HG03575 (cell line): ENCODE measurements around the gene RPL21.
"Not testable (repeated sequence)": the region's sequence is repeated elsewhere in the genome, so short reads cannot be mapped to it uniquely, and the experiment has no call there.

Source experiments
- ATAC-seq: cut with Tn5 transposase; IDR thresholded peaks from one replicate; pipeline ENCODE4 v1.9.1; 2021; ENCODE audit not compliant: unreplicated experiment, insufficient number of reproducible peaks, low FRiP score; ENCODE audit errors: extremely low read depth

The RPL21 gene

GRCh38 chr13:27280841-27281240 is 29.5 kb downstream of the RPL21 start:
- no peak for ATAC-seq

GRCh38 chr13:27281420-27281819 is 30.1 kb downstream of the RPL21 start:
- no peak for ATAC-seq

DNA sequence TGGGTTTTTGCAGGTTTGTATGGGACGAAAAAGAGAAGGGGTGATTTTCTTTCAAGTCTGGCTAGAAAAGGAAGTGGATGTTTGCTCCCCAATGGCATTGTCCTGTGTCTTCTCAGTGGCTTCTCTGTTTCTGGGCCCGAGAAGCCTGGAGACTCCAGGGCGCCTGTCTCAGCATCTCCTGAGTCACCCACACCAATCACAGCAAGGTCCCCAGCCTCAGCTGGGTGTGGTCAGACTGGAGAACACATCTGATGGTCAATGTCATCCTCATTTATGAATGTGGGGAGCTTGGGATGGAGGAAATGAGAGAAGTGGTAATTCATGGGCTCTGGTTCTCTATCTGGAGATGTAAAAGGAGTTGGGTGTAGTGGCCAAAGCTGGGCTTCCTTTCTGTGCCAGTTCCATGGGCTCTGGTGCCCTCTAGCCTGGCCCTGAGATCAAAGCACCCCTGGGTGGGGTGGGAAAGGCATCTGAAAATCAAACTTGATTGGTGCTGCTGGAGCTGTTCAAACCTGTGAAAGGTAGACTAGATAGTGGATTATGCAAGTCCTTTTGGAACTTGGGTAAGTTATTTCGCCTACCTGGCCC is 32.6 kb downstream of the RPL21 start:
- ATAC-seq = no peak

GRCh38 chr13:27288392-27288791 is 37.0 kb downstream of the RPL21 start:
- ATAC-seq = no peak

DNA sequence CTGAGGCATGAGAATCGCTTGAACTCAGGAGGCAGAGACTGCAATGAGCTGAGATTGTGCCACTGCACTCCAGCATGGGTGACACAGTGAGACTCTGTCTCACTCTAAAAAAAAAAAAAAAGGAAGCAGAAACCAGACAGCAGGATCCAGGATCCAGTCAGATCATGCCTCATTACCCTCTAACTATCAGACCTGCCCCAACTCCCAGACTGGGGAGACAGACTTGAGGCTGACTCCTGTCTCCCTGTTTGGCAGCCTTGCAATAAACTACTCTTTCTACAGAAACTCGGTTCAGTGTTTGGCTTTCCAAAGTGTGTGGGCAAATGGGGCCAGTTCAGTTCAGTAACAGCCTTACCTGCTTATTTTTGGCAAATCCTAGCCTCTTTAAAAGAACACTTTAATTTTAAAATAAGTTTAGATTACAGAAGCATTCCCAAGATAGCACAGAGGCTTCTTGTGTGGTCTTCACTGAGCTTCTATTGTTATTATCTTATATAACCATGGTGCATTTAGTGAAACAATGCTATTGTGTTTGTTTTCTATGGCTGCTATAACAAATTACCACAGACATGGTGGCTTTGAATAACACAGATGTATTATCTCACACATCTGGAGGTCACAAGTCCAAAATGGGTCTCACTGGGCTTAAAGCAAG is 37.8 kb downstream of the RPL21 start:
- ATAC-seq = no peak

DNA sequence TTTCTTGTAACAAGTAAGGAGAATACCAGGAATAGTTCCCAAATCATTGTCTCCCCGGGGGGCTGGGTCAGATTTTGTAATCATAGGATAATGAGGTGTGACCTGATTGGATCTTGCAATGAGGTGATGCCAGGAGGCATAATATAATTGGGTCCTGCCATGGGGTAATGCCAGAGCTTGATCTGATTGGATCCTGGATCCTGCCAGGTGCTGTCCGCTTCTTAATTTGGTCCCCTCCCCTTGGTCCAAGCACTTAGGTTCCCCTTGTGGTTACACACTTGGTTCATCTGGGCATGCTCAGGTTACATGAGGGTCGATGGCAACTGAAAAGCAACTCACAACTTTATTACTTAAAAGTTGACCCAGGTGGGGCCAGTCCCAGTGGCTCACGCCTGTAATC is 39.4 kb downstream of the RPL21 start:
- no peak for ATAC-seq

DNA sequence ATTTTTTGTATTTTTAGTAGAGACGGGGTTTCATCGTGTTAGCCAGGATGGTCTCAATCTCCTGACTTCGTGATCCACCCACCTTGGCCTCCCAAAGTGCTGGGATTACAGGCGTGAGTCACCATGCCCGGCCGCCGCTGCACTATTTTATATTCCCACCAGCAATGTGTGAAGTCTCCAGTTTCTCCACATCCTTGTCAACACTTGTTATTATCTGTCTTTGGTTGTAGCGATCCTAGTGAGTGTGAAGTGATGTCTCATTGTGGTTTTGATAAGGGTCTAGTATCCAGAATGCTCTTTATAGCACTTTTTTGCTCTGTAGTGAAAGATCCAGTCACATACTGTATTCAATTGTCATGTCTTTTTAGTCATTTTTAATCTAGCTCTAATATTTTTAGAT is 40.6 kb downstream of the RPL21 start:
- ATAC-seq = not testable (repeated sequence)

- no peak for ATAC-seq
Measured at GRCh38 chr13:27293076-27293691, 41.8 kb downstream of the RPL21 start.

DNA sequence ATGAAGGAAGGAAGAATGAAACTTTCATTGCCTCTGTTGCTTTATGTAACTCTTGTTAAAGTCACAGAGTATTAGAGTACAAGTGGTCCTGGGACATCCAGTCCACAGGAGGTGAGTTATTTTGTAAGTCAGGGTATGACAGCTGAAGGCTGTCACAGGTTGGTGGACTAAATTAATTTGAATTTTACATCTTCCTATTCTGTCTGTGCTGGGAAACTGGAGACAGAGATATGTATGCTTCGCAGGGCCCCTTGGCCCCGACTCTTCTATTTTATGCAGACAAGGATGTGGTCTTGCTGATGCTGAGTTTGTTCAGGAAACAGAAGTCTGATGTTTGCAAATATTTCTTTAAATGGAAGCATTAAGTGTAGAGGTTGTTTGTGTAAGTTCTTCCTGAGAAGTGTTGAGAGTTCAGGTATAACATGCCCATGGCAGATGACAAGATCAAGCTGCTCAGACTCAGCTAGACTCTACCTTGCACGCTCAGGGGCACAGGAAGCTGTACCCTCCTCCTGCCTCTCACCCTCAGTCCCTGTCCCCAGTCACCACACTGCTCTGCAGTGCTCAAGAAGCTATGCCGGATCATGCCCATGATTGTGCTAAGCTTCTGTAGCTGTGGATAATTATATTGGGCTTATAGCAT is 42.6 kb downstream of the RPL21 start:
- ATAC-seq = no peak

- ATAC-seq = no peak
Measured at GRCh38 chr13:27295096-27295495, 43.7 kb downstream of the RPL21 start.

DNA sequence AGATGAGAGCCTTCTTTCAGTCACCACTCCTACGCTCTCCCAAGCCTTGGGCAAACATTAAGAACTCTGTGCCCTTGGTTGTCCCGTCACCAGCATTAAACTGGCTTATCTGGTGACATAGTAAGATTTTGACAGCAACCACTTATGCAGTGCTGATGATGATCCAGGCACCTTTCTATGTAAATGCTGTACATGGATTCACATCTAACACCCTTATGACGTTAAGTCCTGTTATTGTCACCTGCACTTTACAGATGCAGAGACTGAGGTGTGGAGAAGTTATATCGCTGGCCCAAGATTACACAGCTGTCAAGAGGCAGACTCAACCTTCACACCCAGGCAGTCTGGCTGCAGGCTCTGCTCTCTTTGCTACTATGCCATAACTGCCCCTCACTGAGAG is 44.3 kb downstream of the RPL21 start:
- ATAC-seq = no peak

DNA sequence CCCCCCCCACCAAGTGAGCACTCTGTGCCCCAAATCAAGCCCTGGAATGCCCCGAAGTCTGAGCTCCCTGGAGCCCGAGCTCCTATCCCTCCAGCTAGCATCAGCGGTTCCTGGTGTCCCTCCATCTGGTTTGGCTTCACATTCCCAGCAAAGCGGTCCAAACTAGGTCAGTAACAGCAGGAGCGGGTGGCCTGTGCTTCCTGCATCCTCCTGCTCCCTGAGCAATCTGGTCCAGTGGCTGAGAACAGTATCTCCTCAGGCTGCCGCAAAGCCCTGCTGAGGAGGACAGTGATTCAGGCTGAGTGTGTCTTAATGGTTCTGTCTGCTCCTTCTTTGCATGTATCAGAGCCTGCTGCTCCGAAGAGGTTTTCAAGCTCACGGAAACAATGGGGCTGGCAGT is 45.1 kb downstream of the RPL21 start:
- ATAC-seq = no peak

- ATAC-seq = no peak
Measured at GRCh38 chr13:27298849-27299248, 47.5 kb downstream of the RPL21 start.

DNA sequence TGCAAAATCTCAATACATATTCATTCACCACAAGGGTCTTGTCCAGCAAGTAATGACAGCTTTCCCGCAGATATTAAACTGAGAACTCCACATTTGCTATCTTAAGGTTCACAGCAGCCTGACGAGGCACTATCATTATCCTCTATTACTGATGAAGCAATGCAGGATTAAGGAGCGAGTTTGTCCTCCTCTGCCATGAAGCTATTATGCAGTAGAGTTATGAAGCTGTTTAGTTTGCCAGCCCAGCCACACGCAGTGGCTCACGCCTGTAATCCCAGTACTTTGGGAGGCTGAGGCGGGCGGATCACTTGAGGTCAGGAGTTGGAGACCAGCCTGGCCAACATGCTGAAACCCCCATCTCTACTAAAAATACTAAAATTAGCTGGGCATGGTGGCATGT is 49.0 kb downstream of the RPL21 start:
- not testable (repeated sequence) for ATAC-seq

GRCh38 chr13:27300941-27301586 is 49.7 kb downstream of the RPL21 start:
- ATAC-seq = no peak

DNA sequence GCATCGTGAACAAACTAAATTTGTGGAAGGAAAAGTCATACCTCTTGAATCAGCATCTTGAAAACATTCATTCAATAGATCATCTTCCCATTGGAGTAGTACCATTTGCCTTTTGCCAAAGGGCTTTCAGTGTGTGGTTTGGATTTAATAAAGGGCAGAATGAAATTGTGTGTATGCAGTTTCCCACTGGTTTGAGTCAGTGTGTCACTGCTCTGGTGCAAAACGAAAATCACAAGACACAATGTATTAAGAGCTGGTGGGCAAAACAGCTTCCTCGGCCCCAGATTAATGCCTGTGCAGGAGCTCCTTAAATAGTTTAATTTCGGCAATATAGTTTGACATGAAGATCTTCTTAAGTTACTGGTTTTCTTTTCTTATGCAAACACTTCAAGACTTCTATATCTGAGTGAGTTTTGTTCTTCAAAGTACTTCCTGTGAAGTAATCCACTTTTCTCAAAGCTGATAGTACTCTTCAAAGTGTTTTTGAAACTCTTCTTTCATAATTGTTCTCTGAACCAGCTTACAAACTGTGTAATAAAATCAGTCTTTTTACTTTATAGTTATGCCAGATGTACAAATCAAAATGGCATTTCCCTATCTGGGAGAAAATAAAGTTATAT is 51.4 kb downstream of the RPL21 start:
- ATAC-seq = no peak

DNA sequence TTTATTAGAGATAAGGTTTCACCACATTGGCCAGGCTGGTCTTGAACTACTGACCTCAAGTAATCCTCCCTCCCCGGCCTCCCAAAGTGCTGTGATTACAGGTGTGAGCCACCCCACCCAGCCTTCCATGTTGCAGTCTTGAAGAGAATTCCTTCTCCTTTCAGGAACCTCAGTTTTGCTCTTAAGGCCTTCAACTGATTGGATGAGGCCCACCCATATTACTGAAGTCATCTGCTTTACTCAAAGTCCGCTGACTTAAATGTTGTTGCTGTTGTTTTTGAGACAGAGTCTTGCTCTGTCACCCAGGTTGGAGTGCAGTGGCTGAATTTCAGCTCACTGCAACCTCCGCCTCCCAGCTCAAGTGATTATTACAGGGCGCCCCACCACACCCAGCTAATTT is 52.7 kb downstream of the RPL21 start:
- no peak for ATAC-seq

- no peak for ATAC-seq
Measured at GRCh38 chr13:27304611-27305010, 53.3 kb downstream of the RPL21 start.
